NCI-H2081 treated with DMSO at 0.1 percent for 48 hours (cell line): ENCODE data around the gene GJC2.
A peak's percentile ranks its signal among the peaks of the same experiment; 100 is the strongest.
"Not testable (repeated sequence)": the region's sequence is repeated elsewhere in the genome, so short reads cannot be mapped to it uniquely, and the experiment has no call there.

Experiments used
- DNase-seq: peaks from one replicate; lab custom pipeline; 2025; lab: John Stamatoyannopoulos, UW

Gene GJC2

GRCh38 chr1:228149406-228150119 is at the start of gene GJC2:
TSS of gene GJC2 (plus strand) at chr1:228149930. CDS start at chr1:228157759, 7,829 bp downstream.
- DNase-seq, result no peak

- no peak for DNase-seq
Measured at GRCh38 chr1:228100822-228101613, 48.7 kb upstream of the GJC2 start.

- DNase-seq, result no peak
Measured at GRCh38 chr1:228101614-228101993, 48.1 kb upstream of the GJC2 start.

- no peak for DNase-seq
Measured at GRCh38 chr1:228101994-228102790, 47.5 kb upstream of the GJC2 start.

- DNase-seq, result peak; percentile 79
Measured at GRCh38 chr1:228102791-228103620, 46.7 kb upstream of the GJC2 start, which contains the start of gene C1orf35. TSS of gene C1orf35 (minus strand) at chr1:228103325. CDS start at chr1:228103227, 98 bp downstream.

GRCh38 chr1:228104526-228105269 is 45.0 kb upstream of the GJC2 start:
- no peak for DNase-seq

GRCh38 chr1:228105270-228105995 is 44.3 kb upstream of the GJC2 start:
- no peak for DNase-seq

- DNase-seq, result no peak
Measured at GRCh38 chr1:228105996-228106799, 43.5 kb upstream of the GJC2 start.

- DNase-seq, result no peak
Measured at GRCh38 chr1:228106800-228107054, 43.0 kb upstream of the GJC2 start.

- DNase-seq, result no peak
Measured at GRCh38 chr1:228107636-228108035, 42.1 kb upstream of the GJC2 start.

GRCh38 chr1:228108055-228108690 is 41.6 kb upstream of the GJC2 start:
- DNase-seq, result no peak

- no peak for DNase-seq
Measured at GRCh38 chr1:228108742-228109072, 41.0 kb upstream of the GJC2 start.

- DNase-seq, result peak; percentile 71
Measured at GRCh38 chr1:228109073-228109961, 40.4 kb upstream of the GJC2 start, which contains the start of gene MRPL55. TSS of gene MRPL55 (minus strand) at chr1:228109299. CDS start at chr1:228108260, 1,039 bp downstream.

GRCh38 chr1:228109962-228110488 is 39.7 kb upstream of the GJC2 start:
- DNase-seq, result no peak

- DNase-seq, result no peak
Measured at GRCh38 chr1:228110556-228110955, 39.2 kb upstream of the GJC2 start.

GRCh38 chr1:228111315-228111714 is 38.4 kb upstream of the GJC2 start:
- DNase-seq, result not testable (repeated sequence)

- DNase-seq, result no peak
Measured at GRCh38 chr1:228112167-228112566, 37.6 kb upstream of the GJC2 start.

- no peak for DNase-seq
Measured at GRCh38 chr1:228112617-228113016, 37.1 kb upstream of the GJC2 start.
